IMR-90 (cell line): Measurements from ENCODE around the gene NEFH. TPM values are rescaled to one million over a fixed set of nuclear protein-coding genes. Genes with fewer than 3 reads are reported as not detected.

Experiments
- ATAC-seq: fragments of 200-7000 bp; cut with Tn5 transposase; 2 replicates; pipeline ENCODE4 v1.9.1; 2020; ENCODE audit warnings: low read depth, mild to moderate bottlenecking, moderate library complexity
- BruUV-seq: library from RNA; stranded (reverse); fragments of 400-500 nt; replicated peaks from 2 replicates; lab custom pipeline; 2021; lab: Mats Ljungman, UMichigan
- CTCF ChIA-PET: fragments of 300-600 bp; formaldehyde crosslinking; extraction: SDS; loops from one replicate; lab custom pipeline; 2021; ENCODE audit warnings: antibody characterized with exemption; lab: Yijun Ruan, JAX
- POLR2A ChIA-PET: fragments of 300-600 bp; sonication (Branson Sonifier 250); formaldehyde crosslinking; loops from one replicate; lab custom pipeline; 2022; ENCODE audit warnings: antibody characterized with exemption; ENCODE audit not compliant: unreplicated experiment; lab: Charles Lee
- DNase-seq: peaks from one replicate; pipeline ENCODE4 v3.0.0; 2013
- H2AFZ ChIP-seq: replicated peaks from 2 replicates; pipeline ENCODE3; 2013; ENCODE audit warnings: low read length, mild to moderate bottlenecking; ENCODE audit not compliant: poor library complexity
- H2AK5ac ChIP-seq: 2 replicates; pipeline ENCODE4 v1.6.1; 2013; ENCODE audit warnings: low read depth, low read length, inconsistent platforms
- H2AK9ac ChIP-seq: replicated peaks from 2 replicates; pipeline ENCODE3; 2013; ENCODE audit warnings: mild to moderate bottlenecking, low read depth, low read length, moderate library complexity; ENCODE audit not compliant: poor library complexity
- H2BK120ac ChIP-seq: 2 replicates; pipeline ENCODE4 v1.6.1; 2013; ENCODE audit warnings: low read depth, low read length, inconsistent platforms
- H2BK15ac ChIP-seq: 3 replicates; pipeline ENCODE4 v1.6.1; 2013; ENCODE audit warnings: low read depth, low read length, inconsistent platforms
- H2BK20ac ChIP-seq: 2 replicates; pipeline ENCODE4 v1.6.1; 2013; ENCODE audit warnings: low read depth, mild to moderate bottlenecking, inconsistent platforms, low read length, moderate library complexity
- H2BK5ac ChIP-seq: 2 replicates; pipeline ENCODE4 v1.6.1; 2013; ENCODE audit warnings: mild to moderate bottlenecking, low read depth, low read length, inconsistent platforms; ENCODE audit not compliant: poor library complexity, severe bottlenecking
- H3K14ac ChIP-seq: replicated peaks from 2 replicates; pipeline ENCODE4 v1.6.1; 2013; ENCODE audit warnings: low read depth, low read length, inconsistent platforms
- H3K18ac ChIP-seq: 2 replicates; pipeline ENCODE4 v1.6.1; 2013; ENCODE audit warnings: low read depth, low read length, control low read depth
- H3K23ac ChIP-seq: 2 replicates; pipeline ENCODE4 v1.6.1; 2013; ENCODE audit warnings: low read depth, low read length, inconsistent platforms
- H3K27ac ChIP-seq: 2 replicates; pipeline ENCODE4 v1.5.1; 2013; ENCODE audit warnings: mild to moderate bottlenecking, control low read depth, low read length; ENCODE audit not compliant: insufficient read depth
- H3K27me3 ChIP-seq: 2 replicates; pipeline ENCODE4 v1.6.1; 2013; ENCODE audit warnings: low read length; ENCODE audit not compliant: control insufficient read depth, insufficient read depth
- H3K36me3 ChIP-seq: 2 replicates; pipeline ENCODE4 v1.6.1; 2013; ENCODE audit warnings: low read length, mixed read lengths; ENCODE audit not compliant: control insufficient read depth, insufficient read depth
- H3K4ac ChIP-seq: 2 replicates; pipeline ENCODE4 v1.6.1; 2013; ENCODE audit warnings: low read depth, low read length, inconsistent platforms
- H3K4me1 ChIP-seq: 2 replicates; pipeline ENCODE4 v1.6.1; 2013; ENCODE audit warnings: low read length, mixed read lengths; ENCODE audit not compliant: control insufficient read depth, insufficient read depth
- H3K4me2 ChIP-seq: 2 replicates; pipeline ENCODE4 v1.6.1; 2013; ENCODE audit warnings: low read depth, mild to moderate bottlenecking, control low read depth, low read length, moderate library complexity
- H3K4me3 ChIP-seq: 2 replicates; pipeline ENCODE4 v1.5.1; 2013; ENCODE audit warnings: low read depth, mild to moderate bottlenecking, control low read depth, low read length, moderate library complexity; ENCODE audit not compliant: insufficient read depth
- H3K56ac ChIP-seq: 2 replicates; pipeline ENCODE4 v1.6.1; 2013; ENCODE audit warnings: low read length, inconsistent platforms; ENCODE audit not compliant: insufficient read depth; ENCODE audit errors: extremely low read depth
- H3K79me1 ChIP-seq, 2 experiments: 2 replicates each; pipeline ENCODE4 v1.6.1; 2013; ENCODE audit warnings: low read length in 2 of 2, inconsistent platforms in 1 of 2, low read depth in 1 of 2
- H3K9ac ChIP-seq: 2 replicates; pipeline ENCODE4 v1.6.1; 2013; ENCODE audit warnings: low read depth, low read length, control low read depth
- H3K9me1 ChIP-seq: 2 replicates; pipeline ENCODE4 v1.6.1; 2013; ENCODE audit warnings: low read length, inconsistent platforms; ENCODE audit not compliant: insufficient read depth
- H3K9me3 ChIP-seq: 2 replicates; pipeline ENCODE4 v1.6.1; 2013; ENCODE audit warnings: low read length; ENCODE audit not compliant: control insufficient read depth, insufficient read depth
- H4K20me1 ChIP-seq: 2 replicates; pipeline ENCODE4 v1.6.1; 2013; ENCODE audit warnings: low read length, inconsistent platforms; ENCODE audit not compliant: insufficient read depth
- H4K5ac ChIP-seq: 2 replicates; pipeline ENCODE4 v1.6.1; 2013; ENCODE audit warnings: mild to moderate bottlenecking, low read depth, low read length, control low read depth
- H4K8ac ChIP-seq, 2 experiments: 2 replicates each; pipeline ENCODE4 v1.6.1; 2013; ENCODE audit warnings: low read depth in 2 of 2, low read length in 2 of 2, control low read depth in 1 of 2, inconsistent platforms in 1 of 2
- H4K91ac ChIP-seq: 2 replicates; pipeline ENCODE4 v1.6.1; 2013; ENCODE audit warnings: low read depth, low read length, inconsistent platforms; ENCODE audit not compliant: insufficient read depth
- CEBPB ChIP-seq: IDR thresholded peaks from 2 replicates; pipeline ENCODE4 v1.6.1; 2012; ENCODE audit warnings: low read depth, low read length, improper control_type of control experiment
- CHD1 ChIP-seq: IDR thresholded peaks from 2 replicates; pipeline ENCODE4 v1.6.1; 2012; ENCODE audit warnings: low read depth, low read length, improper control_type of control experiment
- FOS ChIP-seq: fragments of 150-350 bp; IDR thresholded peaks from 2 replicates; pipeline ENCODE4 v1.6.1; 2016; ENCODE audit warnings: low read depth, low read length
- MAZ ChIP-seq: IDR thresholded peaks from 2 replicates; pipeline ENCODE4 v1.6.1; 2012; ENCODE audit warnings: low read depth, mild to moderate bottlenecking, low read length, improper control_type of control experiment, moderate library complexity, borderline replicate concordance
- POLR2A ChIP-seq: IDR thresholded peaks from 2 replicates; pipeline ENCODE4 v1.6.1; 2012; ENCODE audit warnings: mild to moderate bottlenecking, low read depth, low read length
- RAD21 ChIP-seq: IDR thresholded peaks from 2 replicates; pipeline ENCODE4 v1.6.1; 2012; ENCODE audit warnings: low read length, improper control_type of control experiment
- RCOR1 ChIP-seq: IDR thresholded peaks from 2 replicates; pipeline ENCODE4 v1.6.1; 2012; ENCODE audit warnings: mild to moderate bottlenecking, low read length, improper control_type of control experiment; ENCODE audit not compliant: insufficient replicate concordance
- RFX5 ChIP-seq: IDR thresholded peaks from 2 replicates; pipeline ENCODE4 v1.8.0; 2012; ENCODE audit warnings: low read depth, mild to moderate bottlenecking, low read length, moderate library complexity
- SMC3 ChIP-seq: fragments of 150-350 bp; IDR thresholded peaks from 2 replicates; pipeline ENCODE4 v1.6.1; 2016; ENCODE audit warnings: low read depth, mild to moderate bottlenecking, antibody characterized with exemption, low read length, moderate library complexity
- WGBS, 2 experiments: methylation state at CpG; one replicate each; pipeline versions ENCODE4 v1.1.5 to v1.1.7; 2013; ENCODE audit warnings: missing lambda C conversion rate in 2 of 2; ENCODE audit not compliant: insufficient read length in 1 of 2; ENCODE audit errors: extremely low coverage in 2 of 2; 5-methylcytosine and 5-hydroxymethylcytosine counted together
- dilution Hi-C: fragments of 300-500 bp; cut with HindIII; formaldehyde crosslinking; loops from one replicate; pipeline ENCODE4 v1.14.3; 2018; ENCODE audit warnings: low sequenced_read_pairs; ENCODE audit not compliant: unreplicated experiment
- in situ Hi-C: fragments of 300-500 bp; cut with MboI; formaldehyde crosslinking; loops from 3 replicates; pipeline ENCODE4 v1.14.3; 2019; ENCODE audit warnings: low sequenced_read_pairs, inconsistent platforms, mixed read lengths
- intact Hi-C: fragments of 100-400 bp; cut with micrococcal nuclease; formaldehyde crosslinking; loops from 2 replicates; pipeline ENCODE4 v1.10.0; 2022
- polyA plus RNA-seq, 3 experiments: library from polyadenylated mRNA; depleted of rRNA; stranded (reverse); fragments of >200 nt; gene quantifications; 2 replicates each; pipeline ENCODE4 v1.2.3, GENCODE V29; 2012; ENCODE audit warnings: low replicate concordance in 1 of 3
- total RNA-seq: library from RNA; depleted of rRNA; stranded (reverse); fragments of >200 nt; gene quantifications from 2 replicates; pipeline ENCODE4 v1.2.3, GENCODE V29; 2012
- TF ChIP-seq, protein P1 (sequence below): conservative IDR thresholded peaks from 2 replicates; pipeline ENCODE4 v1.5.1; 2012; ENCODE audit warnings: mild to moderate bottlenecking, low read depth, low read length, improper control_type of control experiment
- TF ChIP-seq, protein P2 (sequence below): fragments of 150-350 bp; IDR thresholded peaks from 2 replicates; pipeline ENCODE4 v1.6.1; 2017; ENCODE audit warnings: mild to moderate bottlenecking, antibody characterized with exemption, low read length, low read depth

Gene NEFH
- total and polyA plus RNA-seq, 2 of the 4 experiments (the other 2 are of a cell fraction): 1.3 to 2.9 TPM

DNA sequence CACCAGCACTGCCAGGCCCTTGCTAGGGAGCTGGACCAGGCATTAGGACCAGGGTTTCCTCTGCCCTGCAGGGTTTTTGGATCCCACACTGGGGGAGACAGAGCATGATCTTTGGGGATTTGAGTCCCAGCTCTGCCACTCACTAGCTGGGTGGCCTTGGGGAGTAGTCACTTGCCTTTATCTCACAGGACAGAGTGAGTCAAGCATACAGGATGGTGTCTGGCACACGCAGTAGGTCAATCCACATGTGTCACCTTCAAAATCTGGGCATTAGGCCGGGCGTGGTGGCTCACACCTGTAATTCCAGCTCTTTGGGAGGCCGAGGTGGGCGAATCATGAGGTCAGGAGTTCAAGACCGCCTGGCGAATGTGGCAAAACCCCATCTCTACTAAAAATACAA, 2.7 kb downstream of the NEFH start:
- ATAC-seq (no peak), DNase-seq (no peak)
- in situ Hi-C loops: no loop called here
- Histone ChIP-seq H2BK5ac (no peak overlapping the region), H3K23ac (no peak overlapping the region), H2AFZ (no peak overlapping the region), H2BK120ac (no peak overlapping the region), H2AK9ac (no peak overlapping the region), H4K91ac (no peak overlapping the region), H3K9me1 (no peaks in the 10 kb centered on the region), H3K4me1 (no peaks in the 10 kb centered on the region), H3K36me3 (no peaks in the 10 kb centered on the region), H2AK5ac (no peak overlapping the region), H3K4me2 (no peak overlapping the region), H3K27ac (no peak overlapping the region), H3K56ac (no peak overlapping the region), H4K5ac (no peak overlapping the region), H3K27me3 (peaks cover 45% of the 10 kb centered on the region), H2BK15ac (no peak overlapping the region), H3K9me3 (no peaks in the 10 kb centered on the region), H3K4ac (no peak overlapping the region), H3K18ac (no peak overlapping the region), H3K9ac (no peak overlapping the region), H4K20me1 (peaks cover 9% of the 10 kb centered on the region; the same call in 1 of the 2 replicates), H4K8ac (no peak overlapping the region), H3K79me1 (no peaks in the 10 kb centered on the region), H2BK20ac (no peak overlapping the region), H3K14ac (no peak overlapping the region), H3K4me3 (no peak overlapping the region)
- intact Hi-C loops: no loop called here
- CTCF ChIA-PET: no interaction called here
- 57% methylated on average over 1 of the region's 7 CpGs; no CpG with 5 or more reads in 1 of the 2 experiments for WGBS, 2 experiments
- POLR2A ChIA-PET: no interaction called here
- BruUV-seq: no TSS peak
- TF ChIP-seq RAD21 (no peak), SMC3 (no peak), CEBPB (no peak), CHD1 (no peak), RCOR1 (no peak), POLR2A (no peak), MAZ (no peak), RFX5 (no peak), FOS (no peak)
- TF ChIP-seq, protein P1, sequence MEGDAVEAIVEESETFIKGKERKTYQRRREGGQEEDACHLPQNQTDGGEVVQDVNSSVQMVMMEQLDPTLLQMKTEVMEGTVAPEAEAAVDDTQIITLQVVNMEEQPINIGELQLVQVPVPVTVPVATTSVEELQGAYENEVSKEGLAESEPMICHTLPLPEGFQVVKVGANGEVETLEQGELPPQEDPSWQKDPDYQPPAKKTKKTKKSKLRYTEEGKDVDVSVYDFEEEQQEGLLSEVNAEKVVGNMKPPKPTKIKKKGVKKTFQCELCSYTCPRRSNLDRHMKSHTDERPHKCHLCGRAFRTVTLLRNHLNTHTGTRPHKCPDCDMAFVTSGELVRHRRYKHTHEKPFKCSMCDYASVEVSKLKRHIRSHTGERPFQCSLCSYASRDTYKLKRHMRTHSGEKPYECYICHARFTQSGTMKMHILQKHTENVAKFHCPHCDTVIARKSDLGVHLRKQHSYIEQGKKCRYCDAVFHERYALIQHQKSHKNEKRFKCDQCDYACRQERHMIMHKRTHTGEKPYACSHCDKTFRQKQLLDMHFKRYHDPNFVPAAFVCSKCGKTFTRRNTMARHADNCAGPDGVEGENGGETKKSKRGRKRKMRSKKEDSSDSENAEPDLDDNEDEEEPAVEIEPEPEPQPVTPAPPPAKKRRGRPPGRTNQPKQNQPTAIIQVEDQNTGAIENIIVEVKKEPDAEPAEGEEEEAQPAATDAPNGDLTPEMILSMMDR: no peak
- TF ChIP-seq, protein P2, sequence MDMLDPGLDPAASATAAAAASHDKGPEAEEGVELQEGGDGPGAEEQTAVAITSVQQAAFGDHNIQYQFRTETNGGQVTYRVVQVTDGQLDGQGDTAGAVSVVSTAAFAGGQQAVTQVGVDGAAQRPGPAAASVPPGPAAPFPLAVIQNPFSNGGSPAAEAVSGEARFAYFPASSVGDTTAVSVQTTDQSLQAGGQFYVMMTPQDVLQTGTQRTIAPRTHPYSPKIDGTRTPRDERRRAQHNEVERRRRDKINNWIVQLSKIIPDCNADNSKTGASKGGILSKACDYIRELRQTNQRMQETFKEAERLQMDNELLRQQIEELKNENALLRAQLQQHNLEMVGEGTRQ: no peak
- dilution Hi-C loops: no loop called here
